Activated T-helper 1 cell treated with anti-CD3 and anti-CD28 coated beads, Interleukin-2, amount 50 U/mL, for 16 hours (primary cell): ENCODE data around the gene RTN4.

Source experiments
- DNase-seq, 2 donors: peaks; one replicate each; pipeline ENCODE4 v3.0.0-alpha.2; 2020; ENCODE audit warnings: low read depth in 1 of 2, low spot score in 1 of 2

The RTN4 gene

GRCh38 chr2:54928719-54929118 is 121.5 kb downstream of the RTN4 start:
- no peak for DNase-seq

GRCh38 chr2:54927751-54928615 is 122.3 kb downstream of the RTN4 start:
- no peak for DNase-seq

- DNase-seq, result no peak
Measured at GRCh38 chr2:54927085-54927750, 123.0 kb downstream of the RTN4 start.

- no peak for DNase-seq
Measured at GRCh38 chr2:54925022-54925421, 125.2 kb downstream of the RTN4 start.

GRCh38 chr2:54924121-54924520 is 126.1 kb downstream of the RTN4 start:
- no peak for DNase-seq
